ENCODE data around the gene DTD2. TPM values are rescaled to one million over a fixed set of nuclear protein-coding genes. Genes with fewer than 3 reads are reported as not detected.

The DTD2 gene
- polyA plus RNA-seq, 1 experiment = 16.4 TPM

DNA sequence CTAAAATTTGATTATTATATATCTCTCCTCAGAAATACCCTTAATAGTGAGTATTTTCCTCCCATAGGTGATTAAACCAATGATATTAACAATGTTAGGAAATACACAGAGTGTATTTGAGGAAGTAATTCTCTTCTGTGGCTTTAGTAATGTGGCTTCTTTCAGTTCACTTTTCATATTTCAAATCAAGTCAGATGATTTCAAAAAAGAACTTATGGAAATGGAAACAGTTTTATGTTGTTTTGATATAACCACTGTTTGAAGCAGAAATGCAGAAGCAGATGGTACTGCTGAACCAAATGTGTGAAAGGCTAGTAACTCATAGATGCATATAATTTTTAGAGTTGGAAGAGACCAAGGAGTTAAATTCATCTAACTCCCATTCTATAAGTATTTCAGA, 32.4 kb upstream of the DTD2 start:
- Histone ChIP-seq H3K36me3 (ENCODE audit: control insufficient read depth, insufficient read depth, low read length) (no peaks in the 10 kb centered on the region), H3K27me3 (ENCODE audit: control insufficient read depth, insufficient read depth, low read length) (peaks cover 2% of the 10 kb centered on the region; the same call in 1 of the 2 replicates), H3K4me3 (ENCODE audit: low read depth, low read length) (no peak overlapping the region)
- POLR2A ChIA-PET = no interaction called here
- DNase-seq (ENCODE audit: low read depth) = no peak
- TF ChIP-seq, protein P1, sequence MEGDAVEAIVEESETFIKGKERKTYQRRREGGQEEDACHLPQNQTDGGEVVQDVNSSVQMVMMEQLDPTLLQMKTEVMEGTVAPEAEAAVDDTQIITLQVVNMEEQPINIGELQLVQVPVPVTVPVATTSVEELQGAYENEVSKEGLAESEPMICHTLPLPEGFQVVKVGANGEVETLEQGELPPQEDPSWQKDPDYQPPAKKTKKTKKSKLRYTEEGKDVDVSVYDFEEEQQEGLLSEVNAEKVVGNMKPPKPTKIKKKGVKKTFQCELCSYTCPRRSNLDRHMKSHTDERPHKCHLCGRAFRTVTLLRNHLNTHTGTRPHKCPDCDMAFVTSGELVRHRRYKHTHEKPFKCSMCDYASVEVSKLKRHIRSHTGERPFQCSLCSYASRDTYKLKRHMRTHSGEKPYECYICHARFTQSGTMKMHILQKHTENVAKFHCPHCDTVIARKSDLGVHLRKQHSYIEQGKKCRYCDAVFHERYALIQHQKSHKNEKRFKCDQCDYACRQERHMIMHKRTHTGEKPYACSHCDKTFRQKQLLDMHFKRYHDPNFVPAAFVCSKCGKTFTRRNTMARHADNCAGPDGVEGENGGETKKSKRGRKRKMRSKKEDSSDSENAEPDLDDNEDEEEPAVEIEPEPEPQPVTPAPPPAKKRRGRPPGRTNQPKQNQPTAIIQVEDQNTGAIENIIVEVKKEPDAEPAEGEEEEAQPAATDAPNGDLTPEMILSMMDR (IDR thresholded peaks at IDR 0.05; ENCODE audit: insufficient read depth, low read depth, low read length) = no peak
- CTCF ChIA-PET = no interaction called here

DNA sequence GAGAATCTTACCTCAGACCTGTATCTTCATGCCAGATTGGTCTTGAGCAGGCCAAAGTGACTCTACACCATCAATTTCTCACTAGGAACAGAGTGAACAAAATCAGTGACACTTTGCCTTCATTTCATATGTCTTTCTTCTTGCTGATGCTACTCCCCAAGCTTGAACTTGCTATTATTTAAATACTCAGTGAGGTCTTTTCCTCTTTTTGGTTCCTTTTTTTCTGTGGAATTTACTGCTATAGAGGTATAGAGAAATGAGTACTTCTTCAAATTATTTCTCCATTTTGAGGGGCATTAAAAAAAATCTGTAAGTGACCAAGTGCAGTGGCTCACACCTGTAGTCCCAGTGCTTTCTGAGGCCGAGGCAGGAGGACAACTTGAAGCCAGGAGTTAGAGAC, 30.6 kb upstream of the DTD2 start, which contains the start of gene GPR33:
Gene GPR33 (minus strand): TSS at position 154 of the 400 bp plus-strand sequence. CDS start 4,074 bp downstream, outside the sequence.
- no peak for DNase-seq (ENCODE audit: low read depth)
- peaks cover 2% of the 10 kb centered on the region; the same call in 1 of the 2 replicates for H3K27me3 ChIP-seq (ENCODE audit: control insufficient read depth, insufficient read depth, low read length)
- no peak within 1 kb of the TSS for H3K4me3 ChIP-seq (ENCODE audit: low read depth, low read length)
- H3K36me3 ChIP-seq (ENCODE audit: control insufficient read depth, insufficient read depth, low read length) = no peaks in the 10 kb centered on the region
- TF ChIP-seq, protein P1 (IDR thresholded peaks at IDR 0.05; ENCODE audit: insufficient read depth, low read depth, low read length) = no peak
- CTCF ChIA-PET = no interaction called here
- POLR2A ChIA-PET = no interaction called here

DNA sequence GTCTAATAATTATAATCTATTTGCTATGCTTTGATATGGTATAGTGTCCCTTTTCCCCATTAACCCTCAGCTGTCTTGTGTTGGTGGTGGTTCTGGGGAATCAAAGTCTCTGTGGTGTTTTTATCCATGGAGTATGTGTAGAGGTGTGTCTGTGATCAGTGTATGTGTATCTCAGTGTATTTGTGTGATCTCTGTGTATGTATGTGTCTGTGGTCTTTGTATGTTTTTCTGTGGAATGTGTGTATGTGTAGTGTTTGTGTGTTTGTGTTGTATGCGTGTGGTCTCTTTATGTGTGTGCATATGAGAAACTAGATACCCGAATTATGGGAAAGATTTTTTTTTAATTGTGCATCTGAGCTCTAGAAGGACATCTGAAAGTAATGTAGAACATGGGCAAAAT, 29.5 kb upstream of the DTD2 start:
- Histone ChIP-seq H3K36me3 (ENCODE audit: control insufficient read depth, insufficient read depth, low read length) (no peaks in the 10 kb centered on the region), H3K4me3 (ENCODE audit: low read depth, low read length) (no peak overlapping the region), H3K27me3 (ENCODE audit: control insufficient read depth, insufficient read depth, low read length) (peaks cover 3% of the 10 kb centered on the region; the same call in 1 of the 2 replicates)
- no peak for DNase-seq (ENCODE audit: low read depth)
- TF ChIP-seq, protein P1 (IDR thresholded peaks at IDR 0.05; ENCODE audit: insufficient read depth, low read depth, low read length) = no peak
- ChIA-PET CTCF (no interaction called here), POLR2A (no interaction called here)

DNA sequence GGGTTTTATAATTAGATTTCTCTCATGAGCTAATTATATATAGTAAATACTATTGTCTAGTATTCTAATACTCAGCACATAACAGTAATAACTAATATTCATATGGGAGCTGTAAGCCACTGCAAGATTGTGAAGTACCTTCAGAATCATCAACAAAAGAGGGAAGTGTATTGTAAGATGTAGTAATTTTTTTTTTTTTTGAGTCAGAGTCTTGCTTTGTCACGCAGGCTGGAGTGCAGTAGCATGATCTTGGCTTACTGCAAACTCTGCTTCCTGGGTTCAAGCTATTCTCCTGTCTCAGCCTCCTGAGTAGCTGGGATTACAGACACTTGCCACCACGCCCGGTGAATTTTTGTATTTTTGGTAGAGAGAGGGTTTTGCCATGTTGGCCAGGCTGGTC, 27.4 kb upstream of the DTD2 start:
- Histone ChIP-seq H3K27me3 (ENCODE audit: control insufficient read depth, insufficient read depth, low read length) (peaks cover 3% of the 10 kb centered on the region; the same call in 1 of the 2 replicates), H3K36me3 (ENCODE audit: control insufficient read depth, insufficient read depth, low read length) (no peaks in the 10 kb centered on the region), H3K4me3 (ENCODE audit: low read depth, low read length) (no peak overlapping the region)
- TF ChIP-seq, protein P1 (IDR thresholded peaks at IDR 0.05; ENCODE audit: insufficient read depth, low read depth, low read length) = no peak
- ChIA-PET POLR2A (no interaction called here), CTCF (interaction anchor here (0.6 kb wide), 2 partner anchors 64 to 964 kb away, joined by 3 to 4 read pairs; no protein-coding TSS in a partner anchor)
- no peak for DNase-seq (ENCODE audit: low read depth)

DNA sequence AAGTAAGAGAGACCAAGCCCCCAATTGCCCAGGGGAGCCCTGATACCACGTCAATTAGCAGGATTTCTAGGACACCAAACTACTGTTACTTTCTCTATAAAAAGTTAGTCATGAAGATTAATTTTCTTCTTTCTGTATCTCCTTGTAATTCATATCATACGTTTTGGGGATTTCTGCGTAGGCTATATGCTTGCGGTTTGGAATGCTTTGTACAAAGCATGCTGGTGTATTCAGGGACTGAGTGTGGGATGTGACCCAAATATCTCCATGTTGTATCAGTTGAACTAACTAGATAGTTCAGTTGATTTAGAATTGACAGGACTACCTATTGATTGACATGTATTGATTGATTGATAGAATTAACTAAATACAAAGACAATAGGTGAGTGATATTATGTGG, 22.9 kb upstream of the DTD2 start:
- H3K4me3 ChIP-seq (ENCODE audit: low read depth, low read length) = no peak overlapping the region
- H3K27me3 ChIP-seq (ENCODE audit: control insufficient read depth, insufficient read depth, low read length) = peaks cover 3% of the 10 kb centered on the region
- ChIA-PET POLR2A (no interaction called here), CTCF (no interaction called here)
- TF ChIP-seq, protein P1 (IDR thresholded peaks at IDR 0.05; ENCODE audit: insufficient read depth, low read depth, low read length) = no peak
- DNase-seq (ENCODE audit: low read depth) = no peak
- H3K36me3 ChIP-seq (ENCODE audit: control insufficient read depth, insufficient read depth, low read length) = no peaks in the 10 kb centered on the region

Data from BJ (cell line).